ENCODE results near the gene FOXD4.
"Not testable (repeated sequence)": the region's sequence is repeated elsewhere in the genome, so short reads cannot be mapped to it uniquely, and the experiment has no call there.

DNA sequence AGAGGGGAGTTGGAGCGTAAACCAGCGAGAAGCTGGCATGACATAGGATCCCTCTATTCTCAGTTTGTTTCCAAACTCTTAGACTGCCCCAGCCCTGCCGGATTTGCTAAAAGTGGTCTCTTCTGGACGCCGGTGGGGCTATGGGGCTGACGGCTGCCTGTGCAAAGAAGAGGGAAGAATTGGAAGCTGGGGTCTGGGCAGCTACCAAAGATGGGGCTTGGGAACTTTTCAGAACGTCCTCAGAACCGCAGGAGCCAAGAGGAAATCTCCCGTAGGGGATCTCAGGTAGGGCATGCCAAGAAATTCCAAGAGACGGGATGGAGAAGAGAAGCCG lies 3.1 kb downstream of the FOXD4 start:
- TF ChIP-seq CTCF (IDR thresholded peaks at IDR 0.05; ENCODE audit: borderline replicate concordance, extremely low read depth, low read length, poor library complexity, severe bottlenecking); EZH2 (IDR thresholded peaks at IDR 0.05; ENCODE audit: borderline replicate concordance, low read depth, low read length, severe bottlenecking): not testable (repeated sequence)

Measured in DND-41 (cell line).